GM23338 (cell line): ENCODE measurements around the gene CT45A1. TPM values are rescaled to one million over a fixed set of nuclear protein-coding genes. Genes with fewer than 3 reads are reported as not detected.
A peak's percentile ranks its signal among the peaks of the same experiment; 100 is the strongest.

ENCODE experiments used
- ATAC-seq: fragments of 200-7000 bp; cut with Tn5 transposase; 3 replicates; pipeline ENCODE4 v1.9.1; 2020
- DNase-seq: peaks from one replicate; pipeline ENCODE4 v3.0.0-alpha.2; 2015; ENCODE audit warnings: low spot score
- H2AFZ ChIP-seq: fragments of 200-600 bp; sonication (generic); 2 replicates; pipeline ENCODE4 v1.8.0; 2016; ENCODE audit warnings: antibody characterized with exemption, mild to moderate bottlenecking, moderate library complexity
- H3F3A ChIP-seq: fragments of 200-600 bp; sonication (generic); replicated peaks from 2 replicates; pipeline ENCODE4 v1.8.0; 2017; ENCODE audit warnings: antibody characterized with exemption, mixed run types, low read depth
- H3K27ac ChIP-seq: fragments of 200-600 bp; sonication (generic); 2 replicates; pipeline ENCODE4 v1.6.1; 2016; ENCODE audit warnings: low read depth
- H3K27me3 ChIP-seq: fragments of 200-600 bp; sonication (generic); 2 replicates; pipeline ENCODE4 v1.8.0; 2016; ENCODE audit warnings: mild to moderate bottlenecking, mixed run types, moderate library complexity; ENCODE audit not compliant: insufficient read depth
- H3K36me3 ChIP-seq: fragments of 200-600 bp; sonication (generic); 2 replicates; pipeline ENCODE4 v1.8.0; 2016; ENCODE audit warnings: mild to moderate bottlenecking; ENCODE audit not compliant: insufficient read depth
- H3K4me1 ChIP-seq: fragments of 200-600 bp; sonication (generic); 2 replicates; pipeline ENCODE4 v1.8.0; 2016; ENCODE audit warnings: mild to moderate bottlenecking, moderate library complexity; ENCODE audit not compliant: insufficient read depth
- H3K4me2 ChIP-seq: fragments of 200-600 bp; sonication (generic); 2 replicates; pipeline ENCODE4 v1.7.1; 2017; ENCODE audit warnings: mixed run types
- H3K4me3 ChIP-seq: fragments of 200-600 bp; sonication (generic); 2 replicates; pipeline ENCODE4 v1.6.1; 2016; ENCODE audit warnings: mixed run types
- H3K79me2 ChIP-seq: fragments of 200-600 bp; sonication (generic); replicated peaks from 2 replicates; pipeline ENCODE4 v1.8.0; 2017; ENCODE audit warnings: mild to moderate bottlenecking; ENCODE audit not compliant: insufficient read depth
- H3K9me2 ChIP-seq: fragments of 200-600 bp; sonication (generic); 2 replicates; pipeline ENCODE4 v1.8.0; 2017; ENCODE audit not compliant: insufficient read depth
- H4K20me1 ChIP-seq: fragments of 200-600 bp; sonication (generic); replicated peaks from 2 replicates; pipeline ENCODE4 v1.8.0; 2017; ENCODE audit warnings: mild to moderate bottlenecking; ENCODE audit not compliant: insufficient read depth
- H3K27ac Mint-ChIP-seq: 2 replicates; pipeline ENCODE4 v1.8.0; 2020; ENCODE audit warnings: inconsistent platforms, mild to moderate bottlenecking, moderate library complexity, mixed read lengths
- H3K27me3 Mint-ChIP-seq: 3 replicates; pipeline ENCODE4 v1.8.0; 2022; ENCODE audit warnings: low read depth, mild to moderate bottlenecking, moderate library complexity, mixed read lengths, inconsistent platforms; ENCODE audit not compliant: insufficient read depth, poor library complexity
- H3K36me3 Mint-ChIP-seq: 3 replicates; pipeline ENCODE4 v1.8.0; 2021; ENCODE audit warnings: low read depth, mild to moderate bottlenecking, inconsistent platforms, moderate library complexity, mixed read lengths
- H3K4me1 Mint-ChIP-seq: 3 replicates; pipeline ENCODE4 v1.8.0; 2020; ENCODE audit warnings: mild to moderate bottlenecking, inconsistent platforms, mixed read lengths
- H3K4me3 Mint-ChIP-seq: 3 replicates; pipeline ENCODE4 v1.8.0; 2021; ENCODE audit warnings: moderate library complexity, mild to moderate bottlenecking, inconsistent platforms, mixed read lengths
- H3K9me3 Mint-ChIP-seq: 3 replicates; pipeline ENCODE4 v1.8.0; 2020; ENCODE audit warnings: moderate library complexity, mild to moderate bottlenecking, inconsistent platforms, mixed read lengths
- CREB1 ChIP-seq: fragments of 250-450 bp; sonication (Bioruptor Pico); IDR thresholded peaks from 2 replicates; pipeline ENCODE4 v1.5.0; 2020; ENCODE audit warnings: low read depth, mild to moderate bottlenecking, moderate library complexity
- EZH2 ChIP-seq: fragments of 200-600 bp; sonication (generic); IDR thresholded peaks from one replicate; pipeline ENCODE4 v1.8.0; 2017; ENCODE audit warnings: antibody characterized with exemption, mild to moderate bottlenecking, low read depth; ENCODE audit not compliant: unreplicated experiment
- POLR2AphosphoS5 ChIP-seq: IDR thresholded peaks from 2 replicates; pipeline ENCODE4 v1.6.1; 2016; ENCODE audit warnings: antibody characterized with exemption, low read depth
- STAT1 ChIP-seq: IDR thresholded peaks from one replicate; pipeline ENCODE4 v1.6.1; 2016; ENCODE audit warnings: antibody characterized with exemption; ENCODE audit not compliant: unreplicated experiment
- polyA plus RNA-seq: library from polyadenylated mRNA; unstranded; fragments of >200 nt; fragmentation: Nextera tagmentation; extraction: Ambion mirVana; gene quantifications from 2 replicates; pipeline ENCODE4 v1.2.1, GENCODE V29; 2016
- total RNA-seq: library from RNA; depleted of rRNA; stranded (reverse); fragments of >200 nt; shearing (Covaris generic); gene quantifications from 2 replicates; pipeline ENCODE4 v1.2.3, GENCODE V29; 2014
- TF ChIP-seq, protein P1 (sequence below): IDR thresholded peaks from one replicate; pipeline ENCODE4 v1.6.1; 2018; ENCODE audit warnings: antibody characterized with exemption; ENCODE audit not compliant: unreplicated experiment
- TF ChIP-seq, protein P2 (sequence below): fragments of 250-450 bp; sonication (Bioruptor Pico); IDR thresholded peaks from 2 replicates; pipeline ENCODE4 v1.5.0; 2020; ENCODE audit warnings: mild to moderate bottlenecking, moderate library complexity

The CT45A1 gene
- total and polyA plus RNA-seq, 2 experiments from 2014 or later, result not detected

- TF ChIP-seq, protein P1, sequence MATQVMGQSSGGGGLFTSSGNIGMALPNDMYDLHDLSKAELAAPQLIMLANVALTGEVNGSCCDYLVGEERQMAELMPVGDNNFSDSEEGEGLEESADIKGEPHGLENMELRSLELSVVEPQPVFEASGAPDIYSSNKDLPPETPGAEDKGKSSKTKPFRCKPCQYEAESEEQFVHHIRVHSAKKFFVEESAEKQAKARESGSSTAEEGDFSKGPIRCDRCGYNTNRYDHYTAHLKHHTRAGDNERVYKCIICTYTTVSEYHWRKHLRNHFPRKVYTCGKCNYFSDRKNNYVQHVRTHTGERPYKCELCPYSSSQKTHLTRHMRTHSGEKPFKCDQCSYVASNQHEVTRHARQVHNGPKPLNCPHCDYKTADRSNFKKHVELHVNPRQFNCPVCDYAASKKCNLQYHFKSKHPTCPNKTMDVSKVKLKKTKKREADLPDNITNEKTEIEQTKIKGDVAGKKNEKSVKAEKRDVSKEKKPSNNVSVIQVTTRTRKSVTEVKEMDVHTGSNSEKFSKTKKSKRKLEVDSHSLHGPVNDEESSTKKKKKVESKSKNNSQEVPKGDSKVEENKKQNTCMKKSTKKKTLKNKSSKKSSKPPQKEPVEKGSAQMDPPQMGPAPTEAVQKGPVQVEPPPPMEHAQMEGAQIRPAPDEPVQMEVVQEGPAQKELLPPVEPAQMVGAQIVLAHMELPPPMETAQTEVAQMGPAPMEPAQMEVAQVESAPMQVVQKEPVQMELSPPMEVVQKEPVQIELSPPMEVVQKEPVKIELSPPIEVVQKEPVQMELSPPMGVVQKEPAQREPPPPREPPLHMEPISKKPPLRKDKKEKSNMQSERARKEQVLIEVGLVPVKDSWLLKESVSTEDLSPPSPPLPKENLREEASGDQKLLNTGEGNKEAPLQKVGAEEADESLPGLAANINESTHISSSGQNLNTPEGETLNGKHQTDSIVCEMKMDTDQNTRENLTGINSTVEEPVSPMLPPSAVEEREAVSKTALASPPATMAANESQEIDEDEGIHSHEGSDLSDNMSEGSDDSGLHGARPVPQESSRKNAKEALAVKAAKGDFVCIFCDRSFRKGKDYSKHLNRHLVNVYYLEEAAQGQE, result no peak
- TF ChIP-seq STAT1 (no peak), POLR2AphosphoS5 (no peak), EZH2 (no peak)
- TF ChIP-seq, protein P2, sequence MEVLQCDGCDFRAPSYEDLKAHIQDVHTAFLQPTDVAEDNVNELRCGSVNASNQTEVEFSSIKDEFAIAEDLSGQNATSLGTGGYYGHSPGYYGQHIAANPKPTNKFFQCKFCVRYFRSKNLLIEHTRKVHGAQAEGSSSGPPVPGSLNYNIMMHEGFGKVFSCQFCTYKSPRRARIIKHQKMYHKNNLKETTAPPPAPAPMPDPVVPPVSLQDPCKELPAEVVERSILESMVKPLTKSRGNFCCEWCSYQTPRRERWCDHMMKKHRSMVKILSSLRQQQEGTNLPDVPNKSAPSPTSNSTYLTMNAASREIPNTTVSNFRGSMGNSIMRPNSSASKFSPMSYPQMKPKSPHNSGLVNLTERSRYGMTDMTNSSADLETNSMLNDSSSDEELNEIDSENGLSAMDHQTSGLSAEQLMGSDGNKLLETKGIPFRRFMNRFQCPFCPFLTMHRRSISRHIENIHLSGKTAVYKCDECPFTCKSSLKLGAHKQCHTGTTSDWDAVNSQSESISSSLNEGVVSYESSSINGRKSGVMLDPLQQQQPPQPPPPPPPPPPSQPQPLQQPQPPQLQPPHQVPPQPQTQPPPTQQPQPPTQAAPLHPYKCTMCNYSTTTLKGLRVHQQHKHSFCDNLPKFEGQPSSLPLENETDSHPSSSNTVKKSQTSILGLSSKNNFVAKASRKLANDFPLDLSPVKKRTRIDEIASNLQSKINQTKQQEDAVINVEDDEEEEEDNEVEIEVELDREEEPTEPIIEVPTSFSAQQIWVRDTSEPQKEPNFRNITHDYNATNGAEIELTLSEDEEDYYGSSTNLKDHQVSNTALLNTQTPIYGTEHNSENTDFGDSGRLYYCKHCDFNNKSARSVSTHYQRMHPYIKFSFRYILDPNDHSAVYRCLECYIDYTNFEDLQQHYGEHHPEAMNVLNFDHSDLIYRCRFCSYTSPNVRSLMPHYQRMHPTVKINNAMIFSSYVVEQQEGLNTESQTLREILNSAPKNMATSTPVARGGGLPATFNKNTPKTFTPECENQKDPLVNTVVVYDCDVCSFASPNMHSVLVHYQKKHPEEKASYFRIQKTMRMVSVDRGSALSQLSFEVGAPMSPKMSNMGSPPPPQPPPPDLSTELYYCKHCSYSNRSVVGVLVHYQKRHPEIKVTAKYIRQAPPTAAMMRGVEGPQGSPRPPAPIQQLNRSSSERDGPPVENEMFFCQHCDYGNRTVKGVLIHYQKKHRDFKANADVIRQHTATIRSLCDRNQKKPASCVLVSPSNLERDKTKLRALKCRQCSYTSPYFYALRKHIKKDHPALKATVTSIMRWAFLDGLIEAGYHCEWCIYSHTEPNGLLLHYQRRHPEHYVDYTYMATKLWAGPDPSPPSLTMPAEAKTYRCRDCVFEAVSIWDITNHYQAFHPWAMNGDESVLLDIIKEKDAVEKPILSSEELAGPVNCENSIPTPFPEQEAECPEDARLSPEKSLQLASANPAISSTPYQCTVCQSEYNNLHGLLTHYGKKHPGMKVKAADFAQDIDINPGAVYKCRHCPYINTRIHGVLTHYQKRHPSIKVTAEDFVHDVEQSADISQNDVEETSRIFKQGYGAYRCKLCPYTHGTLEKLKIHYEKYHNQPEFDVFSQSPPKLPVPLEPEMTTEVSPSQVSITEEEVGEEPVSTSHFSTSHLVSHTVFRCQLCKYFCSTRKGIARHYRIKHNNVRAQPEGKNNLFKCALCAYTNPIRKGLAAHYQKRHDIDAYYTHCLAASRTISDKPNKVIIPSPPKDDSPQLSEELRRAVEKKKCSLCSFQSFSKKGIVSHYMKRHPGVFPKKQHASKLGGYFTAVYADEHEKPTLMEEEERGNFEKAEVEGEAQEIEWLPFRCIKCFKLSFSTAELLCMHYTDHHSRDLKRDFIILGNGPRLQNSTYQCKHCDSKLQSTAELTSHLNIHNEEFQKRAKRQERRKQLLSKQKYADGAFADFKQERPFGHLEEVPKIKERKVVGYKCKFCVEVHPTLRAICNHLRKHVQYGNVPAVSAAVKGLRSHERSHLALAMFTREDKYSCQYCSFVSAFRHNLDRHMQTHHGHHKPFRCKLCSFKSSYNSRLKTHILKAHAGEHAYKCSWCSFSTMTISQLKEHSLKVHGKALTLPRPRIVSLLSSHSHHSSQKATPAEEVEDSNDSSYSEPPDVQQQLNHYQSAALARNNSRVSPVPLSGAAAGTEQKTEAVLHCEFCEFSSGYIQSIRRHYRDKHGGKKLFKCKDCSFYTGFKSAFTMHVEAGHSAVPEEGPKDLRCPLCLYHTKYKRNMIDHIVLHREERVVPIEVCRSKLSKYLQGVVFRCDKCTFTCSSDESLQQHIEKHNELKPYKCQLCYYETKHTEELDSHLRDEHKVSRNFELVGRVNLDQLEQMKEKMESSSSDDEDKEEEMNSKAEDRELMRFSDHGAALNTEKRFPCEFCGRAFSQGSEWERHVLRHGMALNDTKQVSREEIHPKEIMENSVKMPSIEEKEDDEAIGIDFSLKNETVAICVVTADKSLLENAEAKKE, result no peak
Measured at GRCh38 chrX:135698924-135699323, 14.5 kb upstream of the CT45A1 start (continued).

GRCh38 chrX:135707880-135708279 lies 5.6 kb upstream of the CT45A1 start:
- Mint-ChIP-seq H3K36me3 (no peaks in the 10 kb centered on the region), H3K27me3 (peaks cover under 1% of the 10 kb centered on the region), H3K27ac (no peak overlapping the region), H3K4me3 (no peak overlapping the region), H3K4me1 (no peaks in the 10 kb centered on the region), H3K9me3 (peaks cover 1% of the 10 kb centered on the region; the same call in 2 of the 3 replicates)
- peak; percentile 86 for DNase-seq
- no peaks in the 10 kb centered on the region for H3K4me1 ChIP-seq
- H3K27ac ChIP-seq, result no peak overlapping the region
- H3K9me2 ChIP-seq, result no peaks in the 10 kb centered on the region
- H3K4me3 ChIP-seq, result no peak overlapping the region
- H3F3A ChIP-seq, result no peaks in the 10 kb centered on the region
- H3K79me2 ChIP-seq, result no peaks in the 10 kb centered on the region
- H3K4me2 ChIP-seq, result no peak overlapping the region
- no peaks in the 10 kb centered on the region for H3K27me3 ChIP-seq
- H3K36me3 ChIP-seq, result no peaks in the 10 kb centered on the region
- no peak overlapping the region for H2AFZ ChIP-seq
- peak; percentile 98 for ATAC-seq
- no peaks in the 10 kb centered on the region for H4K20me1 ChIP-seq
- TF ChIP-seq CREB1 (CRISPR knock-in tag), result no peak
- TF ChIP-seq, protein P2, result 0 out of 2 replicates have a peak, but pooled peaks have one; percentile 21
